GM12878 (cell line): ENCODE measurements around the gene CAMK1. TPM values are rescaled to one million over a fixed set of nuclear protein-coding genes. Genes with fewer than 3 reads are reported as not detected.
A peak's percentile ranks its signal among the peaks of the same experiment; 100 is the strongest.

Experiments used
- CBFB ChIP-seq: IDR thresholded peaks from 2 replicates; pipeline ENCODE4 v1.6.1; 2016; ENCODE audit warnings: antibody characterized with exemption, low read depth
- CEBPB ChIP-seq, 2 experiments: fragments of 150-350 bp in 1 of 2; IDR thresholded peaks; 2 replicates each; pipeline ENCODE4 v1.6.1; 2012 to 2014; ENCODE audit warnings: low read depth in 2 of 2, low read length in 2 of 2, borderline replicate concordance in 1 of 2, inconsistent platforms in 1 of 2
- CREB1 ChIP-seq: IDR thresholded peaks from 2 replicates; pipeline ENCODE4 v1.6.1; 2012; ENCODE audit warnings: low read depth, mild to moderate bottlenecking, inconsistent platforms
- CUX1 ChIP-seq: IDR thresholded peaks from 2 replicates; pipeline ENCODE4 v1.6.1; 2012; ENCODE audit warnings: improper control_type of control experiment, low read depth, low read length; ENCODE audit not compliant: insufficient replicate concordance
- EGR1 ChIP-seq, 2 experiments: IDR thresholded peaks; 1 replicate in 1 of 2; 2 replicates in 1 of 2; pipeline ENCODE4 v1.6.1; 2011 to 2012; ENCODE audit warnings: low read depth in 2 of 2, low read length in 2 of 2, borderline replicate concordance in 1 of 2, mild to moderate bottlenecking in 1 of 2, moderate library complexity in 1 of 2
- MTA2 ChIP-seq: fragments of 450-650 bp; IDR thresholded peaks from 2 replicates; pipeline ENCODE4 v1.6.1; 2016; ENCODE audit warnings: low read depth, mild to moderate bottlenecking, moderate library complexity
- MYB ChIP-seq: fragments of 150-350 bp; IDR thresholded peaks from 2 replicates; pipeline ENCODE4 v1.6.1; 2014; ENCODE audit warnings: mild to moderate bottlenecking, low read depth, low read length, borderline replicate concordance
- NR2C1 ChIP-seq: fragments of 450-650 bp; IDR thresholded peaks from 2 replicates; pipeline ENCODE4 v1.6.1; 2017; ENCODE audit warnings: antibody characterized with exemption, mild to moderate bottlenecking, moderate library complexity
- PBX3 ChIP-seq: IDR thresholded peaks from 2 replicates; pipeline ENCODE4 v1.6.1; 2011; ENCODE audit warnings: mild to moderate bottlenecking, low read depth, low read length, moderate library complexity; ENCODE audit not compliant: insufficient replicate concordance
- SIN3A ChIP-seq: IDR thresholded peaks from 2 replicates; pipeline ENCODE4 v1.6.1; 2012; ENCODE audit warnings: low read depth, low read length, improper control_type of control experiment
- SRF ChIP-seq, 2 experiments: IDR thresholded peaks; 2 replicates each; pipeline ENCODE4 v1.6.1; 2011; ENCODE audit warnings: low read depth in 2 of 2, low read length in 2 of 2, mild to moderate bottlenecking in 1 of 2, moderate library complexity in 1 of 2
- STAT3 ChIP-seq: IDR thresholded peaks from 2 replicates; pipeline ENCODE4 v1.6.1; 2011; ENCODE audit warnings: low read depth, low read length, improper control_type of control experiment
- ZBED1 ChIP-seq: IDR thresholded peaks from 2 replicates; pipeline ENCODE4 v1.6.1; 2016; ENCODE audit warnings: borderline replicate concordance
- ZBTB4 ChIP-seq: fragments of 450-650 bp; formaldehyde crosslinking; IDR thresholded peaks from 2 replicates; pipeline ENCODE4 v1.4.0; 2022; ENCODE audit warnings: mild to moderate bottlenecking, moderate library complexity
- ZNF274 ChIP-seq: IDR thresholded peaks from one replicate; pipeline ENCODE4 v1.8.0; 2011; ENCODE audit not compliant: insufficient read length, insufficient read depth
- ZZZ3 ChIP-seq: IDR thresholded peaks from 2 replicates; pipeline ENCODE4 v1.6.1; 2011; ENCODE audit warnings: low read depth; ENCODE audit not compliant: control insufficient read depth, insufficient read length
- polyA plus RNA-seq, 11 experiments: library from polyadenylated mRNA; depleted of rRNA in 4 of 11; unstranded in 6 of 11; stranded (reverse) in 5 of 11; fragments of >200 nt; fragmentation: Nextera tagmentation in 4 of 11; fragmentation: Illumina TruSeq in 1 of 11; extraction: Ambion mirVana in 4 of 11; extraction: Trizol in 1 of 11; gene quantifications; 1 replicate in 1 of 11; 2 replicates in 10 of 11; pipeline versions ENCODE4 v1.2.1 to v1.2.3, GENCODE V29; 2011 to 2016; ENCODE audit warnings: inconsistent platforms in 2 of 11, missing spikeins in 2 of 11, low read depth in 1 of 11
- total RNA-seq, 4 experiments: library from RNA; depleted of rRNA in 3 of 4; stranded (reverse); fragments of >200 nt in 3 of 4; fragmentation: Illumina TruSeq in 1 of 4; extraction: Trizol in 1 of 4; gene quantifications; 2 replicates each; pipeline versions ENCODE4 v1.2.1 to v1.2.3, GENCODE V29; 2013 to 2021

The CAMK1 gene
- total and polyA plus RNA-seq, 10 of the 15 experiments (the other 5 are each of a cell fraction or from before 2014, with no cell fraction given), result 0.24 to 2.1 (median 0.51) TPM; not detected in 2

GRCh38 chr3:9792405-9793160 lies 22.8 kb upstream of the CAMK1 start, which contains the start of the genes ARPC4 and TADA3 (continued):
- TF ChIP-seq ZBTB4 (CRISPR knock-in tag) (no peak), MYB (no peak), ZZZ3 (no peak), CBFB (peak; percentile 88), STAT3 (no peak), CEBPB (IDR thresholded peaks at IDR 0.05; ENCODE audit: borderline replicate concordance in 1 of 2, low read depth in 2 of 2, low read length in 2 of 2) (no peak), CREB1 (peak; percentile 49), MTA2 (0 out of 2 replicates have a peak, but pooled peaks have one; percentile 14), SIN3A (0 out of 2 replicates have a peak, but pooled peaks have one; percentile 51), EGR1 (IDR thresholded peaks at IDR 0.05; ENCODE audit: borderline replicate concordance in 1 of 2, low read depth in 2 of 2, low read length in 2 of 2) (peak in 1 of 2 experiments; percentile 97; a peak in 2 of 3 replicates), ZBED1 (no peak), CUX1 (no peak), NR2C1 (no peak), SRF (IDR thresholded peaks at IDR 0.05; ENCODE audit: low read depth in 2 of 2, low read length in 2 of 2) (peak; percentile 96 to 97), PBX3 (no peak), ZNF274 (no peak)
